ENCODE results near the gene RNGTT. TPM values are rescaled to one million over a fixed set of nuclear protein-coding genes. Genes with fewer than 3 reads are reported as not detected.

Gene RNGTT
- total and polyA plus RNA-seq, 4 donors, result 13.1 to 34.4 (median 20.9) TPM

GRCh38 chr6:88870717-88871330, 92.6 kb downstream of the RNGTT start:
- H3K27me3 ChIP-seq (ENCODE audit: control insufficient read depth, insufficient read depth, low read length), result no peaks in the 10 kb centered on the region
- H3K4me3 ChIP-seq (ENCODE audit: low read depth, low read length), result no peak overlapping the region
- H3K4me1 ChIP-seq (ENCODE audit: control insufficient read depth, insufficient read depth, low read length), result no peaks in the 10 kb centered on the region
- WGBS (ENCODE audit: insufficient coverage), result no CpG with 5 or more reads among the region's 1 CpG
- no peak overlapping the region for H3K27ac ChIP-seq (ENCODE audit: low read depth, low read length)
- DNase-seq (ENCODE audit: low read depth in 4 of 6, low spot score in 6 of 6), result peak; percentile 43 to 94 (median 70)
- H3K36me3 ChIP-seq (ENCODE audit: control insufficient read depth, insufficient read depth, low read length), result no peaks in the 10 kb centered on the region
- H3K9me3 ChIP-seq (ENCODE audit: control insufficient read depth, insufficient read depth, low read length), result no peaks in the 10 kb centered on the region

- Histone ChIP-seq H3K27me3 (ENCODE audit: control insufficient read depth, insufficient read depth, low read length) (no peaks in the 10 kb centered on the region), H3K36me3 (ENCODE audit: control insufficient read depth, insufficient read depth, low read length) (no peaks in the 10 kb centered on the region), H3K27ac (ENCODE audit: low read depth, low read length) (no peak overlapping the region), H3K9me3 (ENCODE audit: control insufficient read depth, insufficient read depth, low read length) (no peaks in the 10 kb centered on the region), H3K4me3 (ENCODE audit: low read depth, low read length) (no peak overlapping the region), H3K4me1 (ENCODE audit: control insufficient read depth, insufficient read depth, low read length) (no peaks in the 10 kb centered on the region)
- DNase-seq (ENCODE audit: low read depth in 4 of 6, low spot score in 6 of 6), result no peak
- WGBS (ENCODE audit: insufficient coverage), result no CpG with 5 or more reads among the region's 1 CpG
Observed at GRCh38 chr6:88869263-88870020, 94.0 kb downstream of the RNGTT start.

- no peak for DNase-seq (ENCODE audit: low read depth in 4 of 6, low spot score in 6 of 6)
- no peaks in the 10 kb centered on the region for H3K4me1 ChIP-seq (ENCODE audit: control insufficient read depth, insufficient read depth, low read length)
- H3K27ac ChIP-seq (ENCODE audit: low read depth, low read length), result no peak overlapping the region
- no peaks in the 10 kb centered on the region for H3K36me3 ChIP-seq (ENCODE audit: control insufficient read depth, insufficient read depth, low read length)
- H3K27me3 ChIP-seq (ENCODE audit: control insufficient read depth, insufficient read depth, low read length), result no peaks in the 10 kb centered on the region
- no peak overlapping the region for H3K4me3 ChIP-seq (ENCODE audit: low read depth, low read length)
- WGBS (ENCODE audit: insufficient coverage), result no CpG with 5 or more reads among the region's 2 CpGs
- no peaks in the 10 kb centered on the region for H3K9me3 ChIP-seq (ENCODE audit: control insufficient read depth, insufficient read depth, low read length)
Observed at GRCh38 chr6:88867841-88868731, 95.3 kb downstream of the RNGTT start.

- WGBS (ENCODE audit: insufficient coverage), result 60% methylated on average over 1 of the region's 2 CpGs
- no peaks in the 10 kb centered on the region for H3K36me3 ChIP-seq (ENCODE audit: control insufficient read depth, insufficient read depth, low read length)
- no peak overlapping the region for H3K4me3 ChIP-seq (ENCODE audit: low read depth, low read length)
- H3K27ac ChIP-seq (ENCODE audit: low read depth, low read length), result no peak overlapping the region
- peak in 1 of 6 donors; percentile 24 for DNase-seq (ENCODE audit: low read depth in 4 of 6, low spot score in 6 of 6)
- no peaks in the 10 kb centered on the region for H3K27me3 ChIP-seq (ENCODE audit: control insufficient read depth, insufficient read depth, low read length)
- H3K9me3 ChIP-seq (ENCODE audit: control insufficient read depth, insufficient read depth, low read length), result no peaks in the 10 kb centered on the region
- no peaks in the 10 kb centered on the region for H3K4me1 ChIP-seq (ENCODE audit: control insufficient read depth, insufficient read depth, low read length)
Observed at GRCh38 chr6:88866856-88867255, 96.6 kb downstream of the RNGTT start.

- WGBS (ENCODE audit: insufficient coverage), result no CpG with 5 or more reads among the region's 2 CpGs
- H3K4me3 ChIP-seq (ENCODE audit: low read depth, low read length), result no peak overlapping the region
- H3K4me1 ChIP-seq (ENCODE audit: control insufficient read depth, insufficient read depth, low read length), result no peaks in the 10 kb centered on the region
- no peak overlapping the region for H3K27ac ChIP-seq (ENCODE audit: low read depth, low read length)
- no peaks in the 10 kb centered on the region for H3K9me3 ChIP-seq (ENCODE audit: control insufficient read depth, insufficient read depth, low read length)
- H3K27me3 ChIP-seq (ENCODE audit: control insufficient read depth, insufficient read depth, low read length), result no peaks in the 10 kb centered on the region
- no peak for DNase-seq (ENCODE audit: low read depth in 4 of 6, low spot score in 6 of 6)
- H3K36me3 ChIP-seq (ENCODE audit: control insufficient read depth, insufficient read depth, low read length), result no peaks in the 10 kb centered on the region
Observed at GRCh38 chr6:88865275-88865674, 98.1 kb downstream of the RNGTT start.

GRCh38 chr6:88864359-88865054, 98.9 kb downstream of the RNGTT start:
- Histone ChIP-seq H3K36me3 (ENCODE audit: control insufficient read depth, insufficient read depth, low read length) (no peaks in the 10 kb centered on the region), H3K4me3 (ENCODE audit: low read depth, low read length) (no peak overlapping the region), H3K9me3 (ENCODE audit: control insufficient read depth, insufficient read depth, low read length) (no peaks in the 10 kb centered on the region), H3K27ac (ENCODE audit: low read depth, low read length) (no peak overlapping the region), H3K4me1 (ENCODE audit: control insufficient read depth, insufficient read depth, low read length) (no peaks in the 10 kb centered on the region), H3K27me3 (ENCODE audit: control insufficient read depth, insufficient read depth, low read length) (no peaks in the 10 kb centered on the region)
- no peak for DNase-seq (ENCODE audit: low read depth in 4 of 6, low spot score in 6 of 6)

GRCh38 chr6:88860310-88860709, 103.1 kb downstream of the RNGTT start:
- no peak overlapping the region for H3K27ac ChIP-seq (ENCODE audit: low read depth, low read length)
- WGBS (ENCODE audit: insufficient coverage), result 100% methylated on average over 2 of the region's 2 CpGs
- no peaks in the 10 kb centered on the region for H3K36me3 ChIP-seq (ENCODE audit: control insufficient read depth, insufficient read depth, low read length)
- DNase-seq (ENCODE audit: low read depth in 4 of 6, low spot score in 6 of 6), result no peak
- no peak overlapping the region for H3K4me3 ChIP-seq (ENCODE audit: low read depth, low read length)
- no peaks in the 10 kb centered on the region for H3K9me3 ChIP-seq (ENCODE audit: control insufficient read depth, insufficient read depth, low read length)
- no peaks in the 10 kb centered on the region for H3K4me1 ChIP-seq (ENCODE audit: control insufficient read depth, insufficient read depth, low read length)
- no peaks in the 10 kb centered on the region for H3K27me3 ChIP-seq (ENCODE audit: control insufficient read depth, insufficient read depth, low read length)

- WGBS (ENCODE audit: insufficient coverage), result no CpG with 5 or more reads among the region's 3 CpGs
- no peaks in the 10 kb centered on the region for H3K36me3 ChIP-seq (ENCODE audit: control insufficient read depth, insufficient read depth, low read length)
- H3K9me3 ChIP-seq (ENCODE audit: control insufficient read depth, insufficient read depth, low read length), result no peaks in the 10 kb centered on the region
- H3K27me3 ChIP-seq (ENCODE audit: control insufficient read depth, insufficient read depth, low read length), result no peaks in the 10 kb centered on the region
- H3K4me1 ChIP-seq (ENCODE audit: control insufficient read depth, insufficient read depth, low read length), result no peaks in the 10 kb centered on the region
- H3K4me3 ChIP-seq (ENCODE audit: low read depth, low read length), result no peak overlapping the region
- no peak overlapping the region for H3K27ac ChIP-seq (ENCODE audit: low read depth, low read length)
- no peak for DNase-seq (ENCODE audit: low read depth in 4 of 6, low spot score in 6 of 6)
Observed at GRCh38 chr6:88858455-88858854, 105.0 kb downstream of the RNGTT start.

GRCh38 chr6:88856566-88856965, 106.9 kb downstream of the RNGTT start:
- H3K36me3 ChIP-seq (ENCODE audit: control insufficient read depth, insufficient read depth, low read length), result no peaks in the 10 kb centered on the region
- no peaks in the 10 kb centered on the region for H3K9me3 ChIP-seq (ENCODE audit: control insufficient read depth, insufficient read depth, low read length)
- H3K4me3 ChIP-seq (ENCODE audit: low read depth, low read length), result no peak overlapping the region
- DNase-seq (ENCODE audit: low read depth in 4 of 6, low spot score in 6 of 6), result no peak
- H3K4me1 ChIP-seq (ENCODE audit: control insufficient read depth, insufficient read depth, low read length), result no peaks in the 10 kb centered on the region
- no CpG with 5 or more reads among the region's 1 CpG for WGBS (ENCODE audit: insufficient coverage)
- H3K27me3 ChIP-seq (ENCODE audit: control insufficient read depth, insufficient read depth, low read length), result no peaks in the 10 kb centered on the region
- H3K27ac ChIP-seq (ENCODE audit: low read depth, low read length), result no peak overlapping the region
